IPS-18a (cell line): ENCODE results near the gene ZNF423.

Experiments
- H3K27ac ChIP-seq: one replicate; pipeline ENCODE4 v1.5.1; 2013; ENCODE audit warnings: low read length
- H3K27me3 ChIP-seq: one replicate; pipeline ENCODE4 v1.6.1; 2013; ENCODE audit warnings: mild to moderate bottlenecking, low read length; ENCODE audit not compliant: control insufficient read depth, insufficient read depth
- H3K36me3 ChIP-seq: one replicate; pipeline ENCODE4 v1.6.1; 2013; ENCODE audit warnings: low read depth, low read length; ENCODE audit not compliant: control insufficient read depth
- H3K4me1 ChIP-seq: one replicate; pipeline ENCODE4 v1.6.1; 2013; ENCODE audit warnings: low read depth, low read length; ENCODE audit not compliant: control insufficient read depth
- H3K4me3 ChIP-seq: one replicate; pipeline ENCODE4 v1.5.1; 2013; ENCODE audit warnings: low read length
- H3K9ac ChIP-seq: one replicate; pipeline ENCODE4 v1.6.1; 2013; ENCODE audit warnings: mild to moderate bottlenecking, low read length, moderate library complexity
- H3K9me3 ChIP-seq: one replicate; pipeline ENCODE4 v1.6.1; 2013; ENCODE audit warnings: low read depth, low read length; ENCODE audit not compliant: control insufficient read depth

Gene ZNF423

GRCh38 chr16:49528060-49528865 lies 327.6 kb downstream of the ZNF423 start:
- H3K27me3 ChIP-seq, result no peaks in the 10 kb centered on the region
- no peaks in the 10 kb centered on the region for H3K9me3 ChIP-seq
- no peak overlapping the region for H3K4me3 ChIP-seq
- H3K36me3 ChIP-seq, result peaks cover 3% of the 10 kb centered on the region
- H3K27ac ChIP-seq, result no peak overlapping the region
- H3K4me1 ChIP-seq, result peaks cover 29% of the 10 kb centered on the region
- H3K9ac ChIP-seq, result no peak overlapping the region

- Histone ChIP-seq H3K9me3 (no peaks in the 10 kb centered on the region), H3K36me3 (peaks cover 5% of the 10 kb centered on the region), H3K4me3 (no peak overlapping the region), H3K27me3 (no peaks in the 10 kb centered on the region), H3K9ac (no peak overlapping the region), H3K4me1 (peaks cover 24% of the 10 kb centered on the region), H3K27ac (no peak overlapping the region)
Measured at GRCh38 chr16:49527611-49528010, 328.3 kb downstream of the ZNF423 start.

GRCh38 chr16:49526860-49527365 lies 329.0 kb downstream of the ZNF423 start:
- H3K4me1 ChIP-seq, result peaks cover 17% of the 10 kb centered on the region
- peaks cover 9% of the 10 kb centered on the region for H3K36me3 ChIP-seq
- H3K9me3 ChIP-seq, result no peaks in the 10 kb centered on the region
- no peak overlapping the region for H3K9ac ChIP-seq
- no peak overlapping the region for H3K4me3 ChIP-seq
- no peak overlapping the region for H3K27ac ChIP-seq
- H3K27me3 ChIP-seq, result no peaks in the 10 kb centered on the region

GRCh38 chr16:49524947-49525315 lies 331.0 kb downstream of the ZNF423 start:
- no peak overlapping the region for H3K27ac ChIP-seq
- H3K36me3 ChIP-seq, result peaks cover 9% of the 10 kb centered on the region
- no peak overlapping the region for H3K9ac ChIP-seq
- no peak overlapping the region for H3K4me3 ChIP-seq
- H3K27me3 ChIP-seq, result no peaks in the 10 kb centered on the region
- H3K4me1 ChIP-seq, result peaks cover 14% of the 10 kb centered on the region
- no peaks in the 10 kb centered on the region for H3K9me3 ChIP-seq

GRCh38 chr16:49524216-49524946 lies 331.5 kb downstream of the ZNF423 start:
- Histone ChIP-seq H3K9me3 (no peaks in the 10 kb centered on the region), H3K27me3 (no peaks in the 10 kb centered on the region), H3K36me3 (peaks cover 9% of the 10 kb centered on the region), H3K9ac (no peak overlapping the region), H3K4me1 (peaks cover 14% of the 10 kb centered on the region), H3K4me3 (no peak overlapping the region), H3K27ac (no peak overlapping the region)

- H3K9me3 ChIP-seq, result no peaks in the 10 kb centered on the region
- peaks cover 10% of the 10 kb centered on the region for H3K4me1 ChIP-seq
- no peak overlapping the region for H3K4me3 ChIP-seq
- no peak overlapping the region for H3K27ac ChIP-seq
- peaks cover 9% of the 10 kb centered on the region for H3K36me3 ChIP-seq
- H3K27me3 ChIP-seq, result no peaks in the 10 kb centered on the region
- no peak overlapping the region for H3K9ac ChIP-seq
Measured at GRCh38 chr16:49523435-49524159, 332.3 kb downstream of the ZNF423 start.

GRCh38 chr16:49521734-49522325 lies 334.1 kb downstream of the ZNF423 start:
- Histone ChIP-seq H3K36me3 (peaks cover 9% of the 10 kb centered on the region), H3K9me3 (no peaks in the 10 kb centered on the region), H3K9ac (no peak overlapping the region), H3K4me1 (no peaks in the 10 kb centered on the region), H3K27me3 (no peaks in the 10 kb centered on the region), H3K27ac (no peak overlapping the region), H3K4me3 (no peak overlapping the region)

GRCh38 chr16:49520492-49521038 lies 335.3 kb downstream of the ZNF423 start:
- no peaks in the 10 kb centered on the region for H3K27me3 ChIP-seq
- H3K4me3 ChIP-seq, result no peak overlapping the region
- H3K4me1 ChIP-seq, result no peaks in the 10 kb centered on the region
- H3K9ac ChIP-seq, result no peak overlapping the region
- no peaks in the 10 kb centered on the region for H3K9me3 ChIP-seq
- H3K27ac ChIP-seq, result no peak overlapping the region
- peaks cover 9% of the 10 kb centered on the region for H3K36me3 ChIP-seq

GRCh38 chr16:49519741-49520140 lies 336.2 kb downstream of the ZNF423 start:
- Histone ChIP-seq H3K27me3 (no peaks in the 10 kb centered on the region), H3K9me3 (no peaks in the 10 kb centered on the region), H3K4me3 (no peak overlapping the region), H3K36me3 (peaks cover 9% of the 10 kb centered on the region), H3K9ac (no peak overlapping the region), H3K4me1 (no peaks in the 10 kb centered on the region), H3K27ac (no peak overlapping the region)

GRCh38 chr16:49519008-49519656 lies 336.8 kb downstream of the ZNF423 start:
- Histone ChIP-seq H3K9me3 (no peaks in the 10 kb centered on the region), H3K27me3 (no peaks in the 10 kb centered on the region), H3K9ac (no peak overlapping the region), H3K27ac (no peak overlapping the region), H3K4me3 (no peak overlapping the region), H3K36me3 (peaks cover 9% of the 10 kb centered on the region), H3K4me1 (no peaks in the 10 kb centered on the region)
